NCI-H1694 (cell line): ENCODE data around the gene FRRS1L.

Experiments used
- DNase-seq: peaks from one replicate; lab custom pipeline; 2025; lab: John Stamatoyannopoulos, UW

The FRRS1L gene

GRCh38 chr9:109166771-109167601, at the start of gene FRRS1L:
Gene FRRS1L, minus strand, starts transcription at chr9:109167249. Its CDS starts 111 bp downstream, at chr9:109167138.
- no peak for DNase-seq

- no peak for DNase-seq
Measured at GRCh38 chr9:109214414-109214813, 47.4 kb upstream of the FRRS1L start.

GRCh38 chr9:109213285-109214121, 46.5 kb upstream of the FRRS1L start:
- DNase-seq = no peak

GRCh38 chr9:109212768-109213167, 45.7 kb upstream of the FRRS1L start:
- no peak for DNase-seq

GRCh38 chr9:109206670-109207069, 39.6 kb upstream of the FRRS1L start:
- no peak for DNase-seq

GRCh38 chr9:109205526-109205925, 38.5 kb upstream of the FRRS1L start:
- no peak for DNase-seq

GRCh38 chr9:109203761-109204360, 36.8 kb upstream of the FRRS1L start:
- no peak for DNase-seq

GRCh38 chr9:109199676-109200075, 32.6 kb upstream of the FRRS1L start:
- DNase-seq = no peak

- DNase-seq = no peak
Measured at GRCh38 chr9:109198736-109199382, 31.8 kb upstream of the FRRS1L start.

GRCh38 chr9:109193974-109194556, 27.0 kb upstream of the FRRS1L start:
- DNase-seq = peak; percentile 28

- peak; percentile 37 for DNase-seq
Measured at GRCh38 chr9:109192732-109193361, 25.8 kb upstream of the FRRS1L start.

- no peak for DNase-seq
Measured at GRCh38 chr9:109191746-109192145, 24.7 kb upstream of the FRRS1L start.

GRCh38 chr9:109190151-109190550, 23.1 kb upstream of the FRRS1L start:
- DNase-seq = no peak

- DNase-seq = no peak
Measured at GRCh38 chr9:109186857-109187520, 19.9 kb upstream of the FRRS1L start.

- no peak for DNase-seq
Measured at GRCh38 chr9:109182940-109183798, 16.1 kb upstream of the FRRS1L start.

GRCh38 chr9:109182550-109182939, 15.5 kb upstream of the FRRS1L start:
- no peak for DNase-seq

- DNase-seq = no peak
Measured at GRCh38 chr9:109181284-109181683, 14.2 kb upstream of the FRRS1L start.

GRCh38 chr9:109179801-109180523, 12.9 kb upstream of the FRRS1L start:
- DNase-seq = no peak

- DNase-seq = no peak
Measured at GRCh38 chr9:109176963-109177362, 9.9 kb upstream of the FRRS1L start.
